Skeletal muscle cell (primary cell): ENCODE results near the gene FOXA1.

Experiments used
- DNase-seq: peaks from one replicate; pipeline ENCODE4 v3.0.0-alpha.2; 2010; ENCODE audit warnings: low read depth
- H3K4me3 ChIP-seq: 2 replicates; pipeline ENCODE4 v1.5.1; 2011; ENCODE audit warnings: low read depth, mild to moderate bottlenecking, control low read depth, low read length, moderate library complexity

FOXA1 gene

DNA sequence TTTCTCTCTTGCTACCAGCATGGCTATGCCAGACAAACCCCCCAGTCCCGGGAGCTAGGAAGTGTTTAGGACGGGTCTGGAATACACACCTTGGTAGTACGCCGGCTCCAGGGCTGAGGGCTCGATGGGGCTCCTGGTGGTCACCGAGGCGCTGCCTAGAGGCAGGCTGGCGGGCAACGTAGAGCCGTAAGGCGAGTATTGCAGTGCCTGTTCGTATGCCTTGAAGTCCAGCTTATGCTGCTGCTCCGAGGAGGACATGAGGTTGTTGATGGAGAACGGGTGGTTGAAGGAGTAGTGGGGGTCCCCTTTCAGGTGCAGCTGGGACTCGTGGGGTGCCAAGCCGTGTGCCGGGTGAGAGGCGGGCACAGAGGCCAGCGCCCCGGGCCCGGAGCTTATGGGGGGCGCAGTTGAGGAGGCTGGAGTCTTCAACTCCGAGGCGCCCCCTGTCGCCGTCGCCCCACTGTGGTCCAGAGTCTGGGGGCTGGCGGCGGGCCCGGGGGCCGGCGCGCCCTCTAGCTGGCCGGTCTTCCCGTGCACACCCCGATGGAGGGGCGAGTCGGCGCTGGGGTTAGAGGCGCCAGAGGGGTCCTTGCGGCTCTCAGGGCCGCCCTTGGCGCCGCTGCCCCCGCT is 3.6 kb downstream of the FOXA1 start:
- DNase-seq, result no peak
- H3K4me3 ChIP-seq, result no peak overlapping the region

DNA sequence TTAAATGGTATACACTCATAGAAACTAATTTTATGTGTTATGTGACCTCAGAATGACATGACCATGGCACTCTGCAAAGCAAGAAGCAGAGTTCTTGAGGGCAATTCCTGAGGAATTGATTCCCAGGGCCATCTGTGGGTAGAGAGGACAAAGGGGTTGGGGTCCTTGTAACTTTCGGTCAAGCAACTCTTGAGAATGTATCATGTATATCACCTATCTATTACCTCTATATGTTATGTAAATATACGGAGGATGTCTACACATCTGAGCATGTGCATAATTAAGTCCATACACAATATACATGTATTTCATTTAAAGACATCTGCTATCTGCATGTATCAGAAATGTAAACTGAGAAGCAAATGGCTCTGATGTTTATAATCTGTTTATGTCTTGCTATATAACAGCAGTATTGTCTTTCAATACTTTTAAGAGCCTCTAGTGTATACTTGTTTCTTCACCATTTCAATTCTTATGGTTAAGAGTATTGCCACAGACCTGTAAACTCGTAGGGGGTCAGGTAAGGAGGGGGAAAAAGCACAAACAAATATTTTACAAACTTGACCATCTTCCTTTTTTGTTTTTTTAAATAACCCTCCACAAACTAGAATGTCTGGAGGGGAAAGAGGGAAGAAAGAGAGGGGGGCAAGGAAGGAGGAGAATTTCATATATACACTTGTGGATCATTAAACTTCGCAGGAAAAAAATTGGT is 4.5 kb downstream of the FOXA1 start:
- DNase-seq, result no peak
- no peak overlapping the region for H3K4me3 ChIP-seq

DNA sequence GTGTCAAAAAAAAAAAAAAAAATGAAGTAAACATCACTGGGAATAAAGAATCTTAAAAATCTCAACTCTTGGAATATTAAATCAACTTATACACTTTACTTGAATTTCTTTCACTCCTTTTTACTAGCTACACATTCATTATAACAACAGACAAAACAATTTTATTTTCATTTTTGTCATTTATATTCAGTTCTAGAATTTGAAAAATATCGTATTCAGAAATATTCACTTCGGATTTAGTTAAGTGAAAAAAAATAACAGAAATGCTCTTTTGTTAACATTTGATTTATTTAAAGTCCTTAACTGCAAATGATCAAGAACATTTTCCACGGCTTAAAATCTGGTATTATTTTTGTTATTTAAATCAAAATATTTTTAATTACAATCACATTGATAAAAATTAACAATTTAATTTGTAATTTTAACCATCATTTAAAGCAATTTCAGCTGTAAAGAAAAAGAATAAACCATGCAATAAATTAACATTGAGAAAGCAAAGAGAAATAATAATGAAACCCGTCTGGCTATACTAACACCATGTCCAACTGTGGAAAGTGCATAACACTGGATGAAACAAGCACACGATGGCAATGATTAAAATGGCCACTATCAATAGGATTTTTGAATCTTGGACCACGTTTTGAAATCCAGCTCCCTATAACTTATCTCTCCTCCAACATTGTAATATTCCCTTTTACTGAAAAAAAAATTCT is 5.2 kb downstream of the FOXA1 start:
- DNase-seq, result no peak
- no peak overlapping the region for H3K4me3 ChIP-seq

DNA sequence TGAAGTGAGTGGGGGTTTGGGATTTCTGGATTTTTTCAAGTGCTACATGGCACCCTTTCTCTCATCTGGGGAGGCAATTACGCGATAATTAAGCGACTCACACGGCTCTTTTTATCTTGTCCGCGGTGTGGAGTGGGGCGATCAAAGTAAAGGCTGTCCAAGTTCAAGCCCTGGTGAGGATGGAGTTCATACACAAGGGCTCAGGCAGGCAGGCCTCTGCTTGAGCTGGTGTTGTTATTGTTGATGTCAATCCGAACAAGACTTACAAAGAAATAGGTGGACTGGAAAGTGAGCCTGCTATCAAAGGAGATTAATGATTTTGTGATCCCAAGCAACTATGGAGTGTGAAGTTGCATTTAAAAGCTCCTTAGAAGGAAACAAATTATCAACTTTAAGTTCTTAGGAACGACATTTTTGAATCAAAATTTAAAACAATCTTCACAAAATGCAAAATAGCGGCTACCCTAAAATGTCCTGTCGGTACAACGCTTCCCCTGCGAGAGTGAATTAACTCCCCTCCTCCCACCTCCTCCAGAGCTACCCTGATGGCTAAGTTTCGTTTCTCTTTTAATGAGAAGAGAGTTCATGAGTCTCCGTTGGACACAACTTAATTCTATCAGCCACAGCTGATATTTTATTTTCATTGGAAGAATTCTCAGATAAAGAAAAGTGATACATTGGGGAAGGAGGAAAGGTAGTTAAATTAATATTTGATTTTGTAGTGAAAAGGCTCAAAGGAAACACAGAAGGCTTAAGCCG is 5.9 kb downstream of the FOXA1 start:
- H3K4me3 ChIP-seq, result no peak overlapping the region

DNA sequence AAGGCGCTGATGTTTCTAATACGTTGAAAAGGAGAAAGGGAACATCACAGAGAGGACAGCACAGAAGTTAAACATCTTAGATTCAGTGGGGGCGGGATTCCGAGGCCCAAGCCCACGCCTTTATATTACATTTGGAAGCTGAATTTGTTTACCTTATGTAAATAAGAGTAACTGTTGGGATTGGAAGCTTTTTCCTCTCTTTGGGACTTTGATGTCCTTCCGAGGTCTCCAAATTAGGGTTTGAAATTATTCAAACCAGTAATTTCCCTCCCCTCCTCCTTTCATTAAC is 6.4 kb downstream of the FOXA1 start:
- no peak overlapping the region for H3K4me3 ChIP-seq

More for the DNA sequence above, 5.9 kb downstream of the FOXA1 start:
- no peak for DNase-seq

DNA sequence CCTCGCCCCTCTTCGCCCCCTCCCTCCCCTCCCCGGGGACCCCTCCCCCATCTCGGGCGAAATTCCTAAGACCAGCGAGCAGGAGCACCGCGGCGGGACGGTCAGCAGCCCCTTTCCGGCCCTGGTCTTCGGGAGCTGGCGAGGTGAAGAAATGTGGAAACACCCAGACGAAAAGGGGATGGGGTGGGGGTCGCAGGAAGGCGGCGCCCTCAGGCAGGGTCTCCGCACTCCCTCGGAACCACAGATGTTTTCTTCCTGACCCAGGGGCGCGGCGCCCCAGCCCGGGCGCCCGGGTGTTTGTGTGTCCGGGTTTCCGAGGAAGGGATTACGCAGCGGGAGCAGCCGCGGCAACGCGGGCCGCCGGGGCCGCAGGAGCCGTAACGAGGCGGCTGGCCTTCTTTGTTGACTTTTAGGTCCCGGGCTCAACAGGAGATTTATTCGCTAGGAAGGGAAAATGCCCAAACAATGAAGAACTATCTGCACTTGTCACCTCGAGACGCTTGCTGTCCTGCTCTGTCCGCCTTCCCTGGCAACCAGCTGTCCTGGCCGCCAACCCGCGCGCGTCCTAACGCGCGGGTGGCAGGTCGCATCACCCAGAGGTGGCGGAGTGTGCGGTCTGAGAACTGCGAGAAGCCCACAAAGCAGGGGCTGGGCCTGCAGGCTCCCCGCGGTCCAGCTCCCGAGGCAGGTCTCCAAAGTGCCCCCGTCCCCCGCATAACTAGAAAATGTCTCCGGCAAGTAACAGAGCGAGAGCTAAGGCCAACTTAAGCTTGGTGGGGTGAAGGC is 7.0 kb downstream of the FOXA1 start:
- DNase-seq, result no peak
- peak overlapping the region; percentile 8 for H3K4me3 ChIP-seq

More for the DNA sequence above, 6.4 kb downstream of the FOXA1 start:
- DNase-seq, result no peak

DNA sequence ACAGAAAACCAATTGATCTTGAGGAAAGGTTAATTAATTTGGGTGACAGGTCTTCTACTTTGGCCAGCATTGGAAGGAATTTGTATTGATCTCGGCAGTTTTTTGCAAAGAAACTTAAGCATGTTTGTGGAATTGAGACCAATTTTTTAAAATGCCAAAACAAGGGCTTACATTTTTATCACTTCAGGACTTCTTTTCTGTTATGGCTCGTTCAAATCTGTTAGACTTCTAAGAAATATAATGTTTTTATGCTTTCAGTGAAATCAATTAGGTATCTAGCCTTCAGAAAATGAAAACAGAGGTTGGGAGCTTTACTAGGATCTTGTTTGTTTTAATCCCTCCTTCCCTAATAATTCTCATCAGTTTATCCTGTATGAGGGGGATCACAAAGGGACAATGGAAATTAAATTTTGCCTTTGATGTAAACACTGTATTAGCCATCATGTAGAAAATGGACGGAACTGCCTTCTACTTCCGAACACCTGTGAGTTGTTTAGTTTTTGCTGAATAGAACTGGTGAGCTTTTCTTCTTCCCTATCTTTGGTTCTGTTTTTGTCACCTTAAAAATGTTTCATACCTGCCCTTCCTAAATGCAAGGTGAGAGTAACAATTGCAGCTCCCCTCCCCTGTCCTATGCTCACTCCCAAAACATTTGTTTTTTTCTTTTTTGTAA is 7.8 kb downstream of the FOXA1 start:
- no peak for DNase-seq
- H3K4me3 ChIP-seq, result no peak overlapping the region

DNA sequence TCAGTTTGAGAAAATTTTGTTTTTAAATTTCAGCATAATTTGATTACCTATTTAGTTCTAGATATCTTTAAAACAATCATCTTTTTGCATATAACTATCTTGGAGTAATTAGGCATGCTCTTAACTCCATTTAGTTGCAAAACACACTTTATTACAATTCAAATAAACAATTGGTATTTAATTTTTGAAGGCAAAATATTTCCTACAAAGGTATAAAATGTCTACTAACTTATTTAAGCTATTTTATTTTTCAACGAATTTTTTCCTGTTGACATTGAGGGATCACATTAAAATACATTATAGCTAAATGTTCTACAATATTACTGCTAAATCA is 8.3 kb downstream of the FOXA1 start:
- no peak overlapping the region for H3K4me3 ChIP-seq
- DNase-seq, result no peak

DNA sequence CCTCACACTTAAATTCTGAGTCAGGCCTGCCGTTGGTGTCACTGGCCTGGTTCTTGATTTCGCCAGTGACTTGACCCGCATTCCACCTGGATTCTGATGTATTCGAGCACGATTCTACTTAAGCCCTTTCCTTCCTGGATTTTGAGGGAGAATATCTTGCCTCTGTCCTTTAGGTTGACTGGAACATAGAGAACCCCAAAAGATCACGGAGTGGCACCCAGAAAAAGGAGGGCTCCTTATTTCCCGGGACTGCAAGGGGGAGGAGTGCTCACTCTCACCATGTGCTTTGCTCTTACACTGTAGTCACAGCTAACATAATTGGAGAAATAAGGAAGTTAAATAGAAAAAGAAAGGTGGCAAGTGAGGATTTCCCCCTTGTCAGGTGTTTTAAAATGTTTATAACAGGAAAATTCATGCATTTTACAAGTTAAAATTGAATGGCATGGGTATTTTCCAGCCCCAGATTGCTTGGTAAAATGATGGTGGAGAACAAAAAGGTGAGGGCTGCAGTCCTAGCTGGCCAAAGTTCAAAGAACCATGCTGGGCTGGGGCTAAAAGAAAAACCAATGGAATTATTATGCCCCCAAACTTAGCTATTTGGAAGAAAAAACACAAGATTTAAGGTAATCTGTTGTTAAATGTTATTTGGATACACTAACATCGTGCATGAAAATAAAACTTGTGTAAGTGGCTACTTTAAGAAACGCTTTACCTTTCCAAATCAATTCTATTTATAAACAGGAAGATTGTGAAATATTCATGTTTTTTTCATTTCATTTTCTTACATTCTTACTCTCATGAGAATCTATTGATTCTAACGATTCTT is 8.9 kb downstream of the FOXA1 start:
- H3K4me3 ChIP-seq, result no peak overlapping the region
- DNase-seq, result no peak

DNA sequence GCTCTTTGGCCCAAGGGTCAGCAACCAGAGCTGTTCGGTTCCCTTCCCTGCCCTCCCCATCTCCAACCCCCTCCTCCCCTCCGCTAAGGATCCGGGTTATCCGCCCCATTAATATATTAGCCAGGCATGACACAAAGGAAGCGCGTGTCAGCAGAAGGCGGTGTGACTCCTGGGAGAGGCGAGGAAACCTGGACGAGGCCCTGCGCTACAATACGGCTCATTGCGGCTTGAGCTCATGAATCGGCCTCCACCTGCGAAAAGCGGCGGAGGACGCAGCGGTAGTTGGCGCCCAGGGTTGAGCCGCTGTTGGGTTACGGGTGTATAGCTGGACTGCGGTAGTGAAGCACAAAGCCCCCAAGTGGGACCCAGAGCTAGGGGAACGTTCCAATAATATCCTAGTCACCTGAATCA is 9.9 kb downstream of the FOXA1 start:
- DNase-seq, result no peak
- no peak overlapping the region for H3K4me3 ChIP-seq

DNA sequence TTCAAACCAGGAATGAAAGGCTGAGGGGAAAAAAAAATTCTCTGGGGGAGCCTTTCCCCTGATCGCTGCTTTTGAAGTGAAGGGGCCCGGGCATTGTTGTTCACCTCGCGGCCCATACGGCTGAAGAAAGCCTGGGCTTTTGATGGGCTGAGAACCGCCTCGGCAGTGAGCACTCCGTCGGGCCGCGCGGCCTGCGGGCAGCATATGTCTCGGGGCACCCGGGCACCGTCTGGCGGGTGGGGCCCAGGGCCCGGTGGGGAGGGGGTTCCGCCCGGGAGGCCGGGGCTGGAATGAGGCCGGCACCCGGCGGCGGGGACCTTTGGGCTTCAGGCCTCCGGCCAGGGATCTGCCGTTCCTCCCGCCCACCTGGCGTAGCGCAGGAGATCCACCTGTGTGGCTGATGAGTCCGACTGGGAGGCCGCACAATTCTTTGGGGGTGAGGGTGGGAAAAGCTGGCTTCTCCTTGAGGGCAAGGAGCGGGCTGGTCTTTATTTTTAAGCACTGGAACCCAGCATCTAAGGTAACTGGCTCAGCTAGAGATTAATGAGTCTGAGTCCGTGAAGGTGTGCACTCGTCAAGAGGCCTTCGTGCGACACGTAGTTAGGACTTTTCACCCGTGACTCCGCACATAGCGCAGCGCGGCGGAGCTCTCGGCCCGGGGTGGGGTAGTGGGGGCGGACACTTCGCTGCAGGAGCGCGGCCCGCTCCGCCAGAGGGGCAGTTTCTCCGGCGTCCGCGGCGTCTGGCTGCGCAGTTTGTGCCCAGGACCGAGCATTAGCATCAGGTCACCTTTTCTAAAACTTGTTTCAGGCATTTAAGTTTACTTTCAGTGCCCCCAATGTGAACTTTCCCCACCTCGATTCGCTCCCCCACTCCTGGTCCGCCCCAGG is 10.6 kb downstream of the FOXA1 start:
- H3K4me3 ChIP-seq, result no peak overlapping the region
- DNase-seq, result no peak

DNA sequence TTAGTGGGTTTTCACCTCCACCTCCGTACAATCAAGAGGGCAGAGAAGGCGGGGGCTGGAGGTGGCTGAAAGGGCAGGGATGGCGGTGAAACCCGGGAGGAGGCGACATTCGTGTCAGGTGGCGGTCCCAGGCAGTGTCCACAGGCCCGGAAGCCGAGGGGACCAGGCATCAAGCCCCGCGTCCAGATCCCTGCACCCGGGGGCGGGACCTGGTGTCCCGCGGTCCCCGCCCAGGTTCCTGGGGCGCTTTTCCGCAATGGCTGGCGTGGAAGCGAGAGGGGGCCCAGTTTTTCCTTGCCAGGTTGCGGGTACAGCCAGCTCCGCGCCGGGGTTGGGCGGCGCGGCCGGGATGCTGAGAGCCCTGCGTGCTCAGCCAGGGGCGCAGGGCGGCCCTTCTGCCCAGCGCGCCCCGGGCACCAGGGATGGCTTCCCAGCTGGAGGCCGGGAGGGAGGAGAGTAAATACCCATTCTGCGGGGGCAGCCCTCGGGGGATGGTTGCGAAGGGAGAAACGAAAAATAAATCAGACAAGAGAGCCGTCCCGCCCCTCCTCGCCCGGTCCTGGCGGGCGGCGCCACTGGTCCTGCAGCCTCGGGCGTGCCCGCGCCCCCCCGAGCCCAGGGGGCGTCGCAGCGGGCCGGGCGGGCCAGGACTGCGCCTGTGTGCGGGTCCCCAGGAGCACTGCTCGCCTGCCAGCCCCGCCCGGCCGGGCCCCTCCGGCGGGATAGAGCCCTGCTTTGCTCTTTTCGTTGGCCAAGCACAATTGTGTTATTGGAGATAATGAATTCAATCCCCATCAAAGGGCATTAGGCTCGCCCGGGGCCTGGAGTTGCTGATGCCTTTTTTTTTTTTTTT is 11.5 kb downstream of the FOXA1 start:
- peak overlapping the region; percentile 29 for H3K4me3 ChIP-seq

DNA sequence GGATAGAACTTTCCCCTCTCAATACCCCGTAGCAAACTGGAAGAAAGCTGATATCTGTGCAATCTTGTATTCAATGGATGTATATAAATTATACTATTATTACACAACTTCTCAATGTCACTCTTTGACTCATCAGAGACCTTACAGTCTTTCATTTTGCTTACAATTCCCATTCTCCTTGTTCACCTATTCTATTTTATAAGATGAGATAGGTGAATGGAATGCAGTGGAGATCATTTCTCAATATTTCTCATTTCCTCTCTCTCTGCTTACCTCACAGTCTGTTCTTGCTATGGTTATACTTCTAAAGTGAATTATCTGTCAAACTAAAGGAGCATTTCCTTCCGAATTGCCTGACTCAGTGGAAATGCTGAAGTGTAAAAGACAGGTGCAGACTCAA is 14.9 kb downstream of the FOXA1 start:
- no peak for DNase-seq

More for the DNA sequence above, 11.5 kb downstream of the FOXA1 start:
- no peak for DNase-seq

DNA sequence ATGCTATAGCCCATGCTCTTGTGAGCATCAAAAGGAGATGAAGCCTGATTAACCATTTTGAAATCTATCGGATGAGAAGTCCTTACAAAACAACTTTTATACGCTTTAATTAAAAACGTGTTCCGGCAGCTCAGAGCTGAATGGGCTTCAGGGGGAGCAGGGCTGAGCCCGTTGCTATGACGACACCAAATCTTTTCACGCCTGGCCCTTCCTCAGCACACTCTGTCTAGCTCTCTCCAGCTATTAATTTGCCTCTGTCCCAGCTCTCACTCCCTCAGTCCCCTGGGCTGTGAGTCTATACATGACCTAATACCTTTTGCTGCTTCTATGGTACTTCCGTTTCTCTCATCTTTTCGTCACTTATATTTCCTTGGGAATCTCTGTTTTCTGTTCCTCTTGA is 15.8 kb downstream of the FOXA1 start:
- DNase-seq, result no peak
- H3K4me3 ChIP-seq, result no peak overlapping the region

More for the DNA sequence above, 14.9 kb downstream of the FOXA1 start:
- H3K4me3 ChIP-seq, result no peak overlapping the region

DNA sequence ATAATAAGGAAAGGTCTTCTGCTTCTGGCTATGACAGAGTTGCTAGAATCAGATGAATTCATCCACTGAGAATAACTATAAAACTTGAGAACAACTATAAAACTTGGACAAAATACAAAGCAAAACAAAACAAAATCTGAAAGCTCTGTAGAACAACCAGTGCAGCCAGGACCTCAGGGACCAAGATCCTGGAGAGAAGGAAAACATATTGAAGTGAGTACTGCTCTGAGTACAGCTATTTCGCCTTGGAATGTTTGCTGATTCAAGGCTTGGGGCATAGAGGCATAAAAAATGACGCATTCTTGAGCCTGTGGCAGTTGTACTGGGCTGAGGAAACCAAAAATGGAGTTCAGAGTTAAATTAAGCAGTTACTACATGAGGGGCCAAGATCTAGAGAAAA is 21.7 kb downstream of the FOXA1 start:
- DNase-seq, result no peak
- no peak overlapping the region for H3K4me3 ChIP-seq

DNA sequence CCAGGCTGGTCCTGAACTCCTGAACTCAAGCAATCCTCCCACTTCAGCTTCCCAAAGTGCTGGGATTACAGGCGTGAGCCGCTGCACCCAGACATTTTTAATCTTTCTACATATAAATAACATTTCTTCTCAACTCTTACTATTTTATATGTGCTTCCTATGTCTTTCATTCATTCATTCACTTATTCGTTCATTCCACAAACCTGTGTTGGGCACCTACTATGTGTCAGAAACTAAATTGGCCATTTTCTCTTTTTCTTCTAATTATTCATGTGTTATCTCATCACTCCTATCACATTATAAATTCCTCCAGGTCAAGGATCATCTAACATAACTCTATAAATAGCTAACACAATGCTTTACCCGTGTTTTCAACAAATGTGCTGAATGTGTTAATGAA is 23.7 kb downstream of the FOXA1 start:
- no peak for DNase-seq

More for the DNA sequence above, 23.7 kb downstream of the FOXA1 start:
- no peak overlapping the region for H3K4me3 ChIP-seq
